Brain microvascular endothelial cell (primary cell): Measurements from ENCODE around the gene MED31.

ENCODE experiments used
- DNase-seq: peaks from one replicate; pipeline ENCODE4 v3.0.0-alpha.2; 2020
- H3K27ac ChIP-seq: fragments of 250-450 bp; sonication (Bioruptor Pico); 2 replicates; pipeline ENCODE4 v1.5.1; 2020; ENCODE audit warnings: mild to moderate bottlenecking, moderate library complexity
- H3K27me3 ChIP-seq: fragments of 250-450 bp; sonication (Bioruptor Pico); replicated peaks from 2 replicates; pipeline ENCODE4 v1.5.1; 2020; ENCODE audit warnings: mild to moderate bottlenecking
- H3K36me3 ChIP-seq: fragments of 250-450 bp; sonication (Bioruptor Pico); replicated peaks from 2 replicates; pipeline ENCODE4 v1.5.1; 2020; ENCODE audit warnings: mild to moderate bottlenecking
- H3K4me3 ChIP-seq: 2 replicates; pipeline ENCODE4 v1.5.1; 2011; ENCODE audit warnings: low read depth, mild to moderate bottlenecking, control low read depth, low read length, moderate library complexity
- CTCF ChIP-seq: IDR thresholded peaks from 2 replicates; pipeline ENCODE4 v1.5.1; 2011; ENCODE audit warnings: low read depth, mild to moderate bottlenecking, moderate library complexity, low read length, control low read depth, inconsistent platforms; ENCODE audit errors: missing control alignments
- in situ Hi-C: cut with HindIII; loops from 2 replicates; pipeline ENCODE4 v1.10.0; 2017; ENCODE audit warnings: low sequenced_read_pairs, low pct_ligation_motif_present

The MED31 gene

GRCh38 chr17:6605142-6605541, 46.3 kb downstream of the MED31 start:
- Histone ChIP-seq H3K27me3 (no peaks in the 10 kb centered on the region), H3K36me3 (peaks cover 59% of the 10 kb centered on the region)
- in situ Hi-C loops = no loop called here

GRCh38 chr17:6603744-6604325, 47.6 kb downstream of the MED31 start:
- no peak overlapping the region for H3K27ac ChIP-seq
- no peak for TF ChIP-seq CTCF
- peaks cover 52% of the 10 kb centered on the region for H3K36me3 ChIP-seq
- H3K4me3 ChIP-seq = no peak overlapping the region
- in situ Hi-C loops = no loop called here
- no peak for DNase-seq
- H3K27me3 ChIP-seq = no peaks in the 10 kb centered on the region

More at GRCh38 chr17:6605142-6605541, 46.3 kb downstream of the MED31 start:
- TF ChIP-seq CTCF = no peak
- H3K4me3 ChIP-seq = no peak overlapping the region
- no peak overlapping the region for H3K27ac ChIP-seq
- DNase-seq = no peak

GRCh38 chr17:6602141-6602540, 49.3 kb downstream of the MED31 start:
- Histone ChIP-seq H3K36me3 (peaks cover 41% of the 10 kb centered on the region), H3K4me3 (no peak overlapping the region), H3K27ac (no peak overlapping the region), H3K27me3 (no peaks in the 10 kb centered on the region)
- TF ChIP-seq CTCF = no peak
- in situ Hi-C loops = no loop called here
- DNase-seq = no peak

GRCh38 chr17:6599364-6599763, 52.0 kb downstream of the MED31 start:
- in situ Hi-C loops = no loop called here
- no peak overlapping the region for H3K4me3 ChIP-seq

GRCh38 chr17:6597727-6598126, 53.7 kb downstream of the MED31 start:
- DNase-seq = no peak
- Histone ChIP-seq H3K36me3 (peaks cover 36% of the 10 kb centered on the region), H3K4me3 (no peak overlapping the region), H3K27ac (no peak overlapping the region), H3K27me3 (no peaks in the 10 kb centered on the region)
- in situ Hi-C loops = no loop called here
- TF ChIP-seq CTCF = no peak

More at GRCh38 chr17:6599364-6599763, 52.0 kb downstream of the MED31 start:
- Histone ChIP-seq H3K36me3 (peaks cover 39% of the 10 kb centered on the region), H3K27ac (no peak overlapping the region), H3K27me3 (no peaks in the 10 kb centered on the region)
- no peak for DNase-seq
- TF ChIP-seq CTCF = no peak

- H3K27ac ChIP-seq = no peak overlapping the region
- no peak overlapping the region for H3K4me3 ChIP-seq
- no peak for TF ChIP-seq CTCF
- H3K36me3 ChIP-seq = peaks cover 37% of the 10 kb centered on the region
- in situ Hi-C loops = no loop called here
- no peak for DNase-seq
- no peaks in the 10 kb centered on the region for H3K27me3 ChIP-seq
Measured at GRCh38 chr17:6596941-6597340, 54.5 kb downstream of the MED31 start.
